Stimulated activated CD8-positive, alpha-beta memory T cell treated with anti-CD3 and anti-CD28 coated beads, Interleukin-15, amount 100 ng/mL, for 1 hour (primary cell): ENCODE data around the gene MEX3D.
"Not testable (repeated sequence)": the region's sequence is repeated elsewhere in the genome, so short reads cannot be mapped to it uniquely, and the experiment has no call there.

Experiments used
- DNase-seq: peaks from one replicate; pipeline ENCODE4 v3.0.0-alpha.2; 2020; ENCODE audit warnings: low read depth

The MEX3D gene

GRCh38 chr19:1535699-1536098 is 32.4 kb downstream of the MEX3D start:
- DNase-seq, result not testable (repeated sequence)

- DNase-seq, result no peak
Measured at GRCh38 chr19:1534972-1535371, 33.2 kb downstream of the MEX3D start.

- DNase-seq, result no peak
Measured at GRCh38 chr19:1533510-1534150, 34.5 kb downstream of the MEX3D start.

GRCh38 chr19:1532003-1532402 is 36.1 kb downstream of the MEX3D start:
- DNase-seq, result no peak

- DNase-seq, result no peak
Measured at GRCh38 chr19:1531587-1531986, 36.5 kb downstream of the MEX3D start.

GRCh38 chr19:1530856-1531255 is 37.3 kb downstream of the MEX3D start:
- not testable (repeated sequence) for DNase-seq

- DNase-seq, result no peak
Measured at GRCh38 chr19:1529430-1529816, 38.7 kb downstream of the MEX3D start.

GRCh38 chr19:1528596-1529429 is 39.3 kb downstream of the MEX3D start:
- DNase-seq, result no peak

- DNase-seq, result no peak
Measured at GRCh38 chr19:1527650-1528309, 40.3 kb downstream of the MEX3D start.

GRCh38 chr19:1526979-1527649 is 41.0 kb downstream of the MEX3D start:
- DNase-seq, result no peak

- no peak for DNase-seq
Measured at GRCh38 chr19:1526066-1526778, 41.9 kb downstream of the MEX3D start.

- DNase-seq, result no peak
Measured at GRCh38 chr19:1525343-1525742, 42.8 kb downstream of the MEX3D start.

- no peak for DNase-seq
Measured at GRCh38 chr19:1524972-1525325, 43.2 kb downstream of the MEX3D start.

- no peak for DNase-seq
Measured at GRCh38 chr19:1524287-1524971, 43.7 kb downstream of the MEX3D start.

GRCh38 chr19:1523412-1524286 is 44.5 kb downstream of the MEX3D start, which contains the start of gene PLK5:
TSS of gene PLK5 (plus strand) at chr19:1524077. CDS start at chr19:1526997, 2,920 bp downstream.
- DNase-seq, result no peak

GRCh38 chr19:1522838-1523237 is 45.3 kb downstream of the MEX3D start:
- no peak for DNase-seq

GRCh38 chr19:1522061-1522460 is 46.1 kb downstream of the MEX3D start:
- DNase-seq, result no peak

- DNase-seq, result no peak
Measured at GRCh38 chr19:1521636-1522035, 46.5 kb downstream of the MEX3D start.

GRCh38 chr19:1520203-1520780 is 47.8 kb downstream of the MEX3D start:
- DNase-seq, result no peak

GRCh38 chr19:1519802-1520201 is 48.3 kb downstream of the MEX3D start:
- not testable (repeated sequence) for DNase-seq
